PC-3 (cell line): ENCODE results near the gene TIPARP. TPM values are rescaled to one million over a fixed set of nuclear protein-coding genes. Genes with fewer than 3 reads are reported as not detected.

Experiments used
- ATAC-seq: fragments of 200-7000 bp; cut with Tn5 transposase; 2 replicates; pipeline ENCODE4 v1.9.1; 2020; ENCODE audit warnings: mild to moderate bottlenecking, moderate library complexity
- BruUV-seq: library from RNA; stranded (reverse); fragments of 400-500 nt; replicated peaks from 2 replicates; lab custom pipeline; 2021; lab: Mats Ljungman, UMichigan
- CTCF ChIA-PET: fragments of 300-600 bp; sonication (Branson Sonifier 250); formaldehyde crosslinking; loops from one replicate; lab custom pipeline; 2022; ENCODE audit warnings: antibody characterized with exemption; lab: Charles Lee
- POLR2A ChIA-PET: fragments of 300-600 bp; sonication (Branson Sonifier 250); formaldehyde crosslinking; loops from one replicate; lab custom pipeline; 2022; ENCODE audit warnings: antibody characterized with exemption; ENCODE audit not compliant: unreplicated experiment; lab: Charles Lee
- DNase-seq: peaks from one replicate; pipeline ENCODE4 v3.0.0-alpha.2; 2015
- H2AFZ ChIP-seq: fragments of 300-600 bp; sonication (generic); 2 replicates; pipeline ENCODE4 v1.6.0; 2016; ENCODE audit warnings: antibody characterized with exemption, low read length
- H3F3A ChIP-seq: fragments of 300-600 bp; sonication (generic); one replicate; pipeline ENCODE4 v1.6.0; 2017; ENCODE audit warnings: antibody characterized with exemption, low read length, control low read depth, mild to moderate bottlenecking; ENCODE audit not compliant: unreplicated experiment
- H3K27ac ChIP-seq: fragments of 300-600 bp; sonication (generic); 2 replicates; pipeline ENCODE4 v1.5.1; 2016; ENCODE audit warnings: mild to moderate bottlenecking, low read length
- H3K27me3 ChIP-seq: fragments of 300-600 bp; sonication (generic); 2 replicates; pipeline ENCODE4 v1.6.1; 2016; ENCODE audit warnings: low read length, mixed read lengths
- H3K36me3 ChIP-seq: fragments of 300-600 bp; sonication (generic); 2 replicates; pipeline ENCODE4 v1.6.1; 2016; ENCODE audit warnings: low read depth, mixed run types, low read length, mixed read lengths
- H3K4me1 ChIP-seq: fragments of 300-600 bp; sonication (generic); 2 replicates; pipeline ENCODE4 v1.5.1; 2016; ENCODE audit warnings: low read length; ENCODE audit not compliant: insufficient read depth
- H3K4me2 ChIP-seq: fragments of 300-600 bp; sonication (generic); 2 replicates; pipeline ENCODE4 v1.6.0; 2016; ENCODE audit warnings: low read length
- H3K4me3 ChIP-seq: fragments of 300-600 bp; sonication (generic); 2 replicates; pipeline ENCODE4 v1.5.1; 2016; ENCODE audit warnings: mild to moderate bottlenecking, low read length, mixed read lengths
- H3K79me2 ChIP-seq: fragments of 300-600 bp; sonication (generic); 2 replicates; pipeline ENCODE4 v1.6.1; 2017; ENCODE audit warnings: low read length, mixed read lengths
- H3K9ac ChIP-seq: fragments of 300-600 bp; sonication (generic); 2 replicates; pipeline ENCODE4 v1.6.0; 2016; ENCODE audit warnings: mild to moderate bottlenecking, low read length
- H3K9me2 ChIP-seq: fragments of 300-600 bp; sonication (generic); replicated peaks from 2 replicates; pipeline ENCODE4 v1.6.1; 2016; ENCODE audit warnings: mixed run types, low read length, mixed read lengths
- H3K9me3 ChIP-seq: fragments of 300-600 bp; sonication (generic); 2 replicates; pipeline ENCODE4 v1.6.1; 2016; ENCODE audit warnings: low read length, mixed read lengths
- H4K20me1 ChIP-seq: fragments of 300-600 bp; sonication (generic); 2 replicates; pipeline ENCODE4 v1.6.1; 2016; ENCODE audit warnings: low read length, mixed read lengths
- EZH2 ChIP-seq: fragments of 300-600 bp; sonication (generic); IDR thresholded peaks from one replicate; pipeline ENCODE4 v1.6.1; 2017; ENCODE audit warnings: antibody characterized with exemption, mild to moderate bottlenecking, low read length; ENCODE audit not compliant: unreplicated experiment
- EZH2phosphoT487 ChIP-seq: fragments of 300-600 bp; sonication (generic); IDR thresholded peaks from 2 replicates; pipeline ENCODE4 v1.6.1; 2018; ENCODE audit warnings: mild to moderate bottlenecking, antibody characterized with exemption, low read length, borderline replicate concordance
- intact Hi-C: fragments of 100-400 bp; cut with micrococcal nuclease; formaldehyde crosslinking; loops from 2 replicates; pipeline ENCODE4 v1.9.0; 2023
- total RNA-seq: library from RNA; depleted of rRNA; stranded (reverse); fragments of >200 nt; gene quantifications from 2 replicates; pipeline ENCODE4 v1.2.3, GENCODE V29; 2014
- TF ChIP-seq, protein P1 (sequence below): fragments of 300-600 bp; sonication (generic); conservative IDR thresholded peaks from 2 replicates; pipeline ENCODE4 v1.5.1; 2017; ENCODE audit warnings: antibody characterized with exemption, low read depth, mild to moderate bottlenecking, low read length

Gene TIPARP
- total RNA-seq, 1 experiment from 2014 or later: 84.7 TPM

DNA sequence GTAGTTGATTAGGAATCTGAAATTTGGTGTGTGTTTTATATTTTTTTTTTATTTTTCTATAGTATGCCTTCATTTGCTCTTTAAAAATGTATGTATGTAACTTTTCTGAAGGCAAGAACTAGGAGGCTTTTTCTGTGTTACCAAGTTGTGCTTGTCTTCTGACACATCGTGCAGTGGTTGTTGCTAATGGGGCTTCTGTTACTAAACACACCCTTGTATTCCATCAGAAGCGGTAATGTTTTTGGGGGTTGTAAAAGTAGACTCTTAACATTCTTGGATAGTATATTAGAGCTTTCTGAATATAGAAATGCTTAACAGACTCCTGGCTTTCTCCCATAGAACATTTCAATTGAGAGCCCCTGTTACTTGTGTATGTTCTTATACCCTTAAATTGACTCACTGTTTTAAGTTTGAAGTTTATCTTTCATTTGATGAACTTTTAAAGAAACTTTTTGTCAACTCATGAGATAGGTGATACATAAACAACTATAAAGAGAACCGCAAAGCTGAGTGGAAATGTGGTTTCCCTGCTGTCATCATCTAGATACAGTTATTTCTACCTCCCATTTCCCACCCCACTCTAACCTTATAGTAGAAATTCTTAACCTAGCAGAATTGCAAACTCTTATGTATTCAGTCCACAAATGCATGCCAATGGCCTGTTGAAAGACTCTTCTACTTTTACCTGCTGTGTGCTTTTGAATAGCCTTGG lies 2.5 kb downstream of the TIPARP start:
- H3K4me1 ChIP-seq: peaks cover 63% of the 10 kb centered on the region
- ATAC-seq (no peak), DNase-seq (no peak)
- no peaks in the 10 kb centered on the region for H3F3A ChIP-seq
- ChIA-PET CTCF (interaction anchor here (1.2 to 1.5 kb wide), 2 partner anchors 404 to 461 kb away, joined by 6 to 7 read pairs; no protein-coding TSS in a partner anchor), POLR2A (interaction anchor here (0.7 kb wide), 1 partner anchor 140 kb away, joined by 6 read pairs; no protein-coding TSS in a partner anchor)
- TF ChIP-seq EZH2 (no peak), EZH2phosphoT487 (no peak)
- TF ChIP-seq, protein P1, sequence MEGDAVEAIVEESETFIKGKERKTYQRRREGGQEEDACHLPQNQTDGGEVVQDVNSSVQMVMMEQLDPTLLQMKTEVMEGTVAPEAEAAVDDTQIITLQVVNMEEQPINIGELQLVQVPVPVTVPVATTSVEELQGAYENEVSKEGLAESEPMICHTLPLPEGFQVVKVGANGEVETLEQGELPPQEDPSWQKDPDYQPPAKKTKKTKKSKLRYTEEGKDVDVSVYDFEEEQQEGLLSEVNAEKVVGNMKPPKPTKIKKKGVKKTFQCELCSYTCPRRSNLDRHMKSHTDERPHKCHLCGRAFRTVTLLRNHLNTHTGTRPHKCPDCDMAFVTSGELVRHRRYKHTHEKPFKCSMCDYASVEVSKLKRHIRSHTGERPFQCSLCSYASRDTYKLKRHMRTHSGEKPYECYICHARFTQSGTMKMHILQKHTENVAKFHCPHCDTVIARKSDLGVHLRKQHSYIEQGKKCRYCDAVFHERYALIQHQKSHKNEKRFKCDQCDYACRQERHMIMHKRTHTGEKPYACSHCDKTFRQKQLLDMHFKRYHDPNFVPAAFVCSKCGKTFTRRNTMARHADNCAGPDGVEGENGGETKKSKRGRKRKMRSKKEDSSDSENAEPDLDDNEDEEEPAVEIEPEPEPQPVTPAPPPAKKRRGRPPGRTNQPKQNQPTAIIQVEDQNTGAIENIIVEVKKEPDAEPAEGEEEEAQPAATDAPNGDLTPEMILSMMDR: no peak
- no peak overlapping the region for H2AFZ ChIP-seq
- intact Hi-C loops: loop anchor here (10.0 kb wide), 1 partner anchor 218 kb away; no protein-coding TSS in a partner anchor
- H3K27ac ChIP-seq: peak overlapping the region; percentile 1; the same call in 1 of the 2 replicates
- no peaks in the 10 kb centered on the region for H3K9me2 ChIP-seq
- no peaks in the 10 kb centered on the region for H3K9me3 ChIP-seq
- H3K9ac ChIP-seq: peak overlapping the region; percentile 96
- H4K20me1 ChIP-seq: peaks cover 72% of the 10 kb centered on the region
- H3K4me2 ChIP-seq: peak overlapping the region; percentile 92
- H3K36me3 ChIP-seq: peaks cover 50% of the 10 kb centered on the region
- H3K4me3 ChIP-seq: peak overlapping the region; percentile 96
- H3K79me2 ChIP-seq: peaks cover 75% of the 10 kb centered on the region
- H3K27me3 ChIP-seq: no peaks in the 10 kb centered on the region
- no TSS peak for BruUV-seq

DNA sequence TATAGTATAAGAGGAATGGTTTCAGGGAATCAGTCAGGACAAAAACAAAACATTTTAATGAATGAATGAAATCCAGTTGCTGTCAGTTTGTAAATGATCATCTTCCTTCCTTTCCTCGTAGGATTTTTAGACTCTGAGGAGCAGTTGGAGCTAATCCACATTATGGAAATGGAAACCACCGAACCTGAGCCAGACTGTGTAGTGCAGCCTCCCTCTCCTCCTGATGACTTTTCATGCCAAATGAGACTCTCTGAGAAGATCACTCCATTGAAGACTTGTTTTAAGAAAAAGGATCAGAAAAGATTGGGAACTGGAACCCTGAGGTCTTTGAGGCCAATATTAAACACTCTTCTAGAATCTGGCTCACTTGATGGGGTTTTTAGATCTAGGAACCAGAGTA lies 3.1 kb downstream of the TIPARP start:
- Histone ChIP-seq H4K20me1 (peaks cover 78% of the 10 kb centered on the region), H3K79me2 (peaks cover 81% of the 10 kb centered on the region), H3K9me2 (no peaks in the 10 kb centered on the region), H3K27ac (no peak overlapping the region), H3K27me3 (no peaks in the 10 kb centered on the region), H3K4me2 (peak overlapping the region; percentile 92), H3K36me3 (peaks cover 56% of the 10 kb centered on the region), H3K4me1 (peaks cover 69% of the 10 kb centered on the region), H3K9me3 (no peaks in the 10 kb centered on the region), H3F3A (no peaks in the 10 kb centered on the region), H3K4me3 (peak overlapping the region; percentile 96), H2AFZ (no peak overlapping the region), H3K9ac (peak overlapping the region; percentile 96; the same call in 1 of the 2 replicates)
- TF ChIP-seq, protein P1: no peak
- no peak for TF ChIP-seq EZH2phosphoT487
- no peak for TF ChIP-seq EZH2
- ChIA-PET POLR2A (interaction anchor here (0.7 kb wide), 1 partner anchor 460 kb away, joined by 4 read pairs; no protein-coding TSS in a partner anchor), CTCF (no interaction called here)
- ATAC-seq (no peak), DNase-seq (no peak)
- intact Hi-C loops: loop anchor here (10.0 kb wide), 1 partner anchor 217 kb away; no protein-coding TSS in a partner anchor
- BruUV-seq: no TSS peak

DNA sequence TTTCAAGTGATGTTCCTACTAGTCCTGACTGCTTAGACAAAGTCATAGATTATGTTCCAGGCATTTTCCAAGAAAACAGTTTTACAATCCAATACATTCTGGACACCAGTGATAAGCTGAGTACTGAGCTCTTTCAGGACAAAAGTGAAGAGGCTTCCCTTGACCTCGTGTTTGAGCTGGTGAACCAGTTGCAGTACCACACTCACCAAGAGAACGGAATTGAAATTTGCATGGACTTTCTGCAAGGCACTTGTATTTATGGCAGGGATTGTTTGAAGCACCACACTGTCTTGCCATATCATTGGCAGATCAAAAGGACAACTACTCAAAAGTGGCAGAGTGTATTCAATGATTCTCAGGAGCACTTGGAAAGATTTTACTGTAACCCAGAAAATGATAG lies 3.8 kb downstream of the TIPARP start:
- Histone ChIP-seq H3K4me3 (peak overlapping the region; percentile 96), H3K9me2 (no peaks in the 10 kb centered on the region), H3K9me3 (no peaks in the 10 kb centered on the region), H3K79me2 (peaks cover 88% of the 10 kb centered on the region), H3K4me2 (peak overlapping the region; percentile 92), H3K27ac (no peak overlapping the region), H3K27me3 (no peaks in the 10 kb centered on the region), H2AFZ (no peak overlapping the region), H3K36me3 (peaks cover 61% of the 10 kb centered on the region), H3F3A (no peaks in the 10 kb centered on the region), H3K9ac (no peak overlapping the region), H4K20me1 (peaks cover 85% of the 10 kb centered on the region), H3K4me1 (peaks cover 74% of the 10 kb centered on the region)
- ATAC-seq: no peak
- intact Hi-C loops: loop anchor here (10.0 kb wide), 1 partner anchor 217 kb away; no protein-coding TSS in a partner anchor
- ChIA-PET POLR2A (interaction anchor here (0.7 kb wide), 1 partner anchor 459 kb away, joined by 4 read pairs; no protein-coding TSS in a partner anchor), CTCF (no interaction called here)
- no peak for DNase-seq
- TF ChIP-seq EZH2: no peak
- TF ChIP-seq EZH2phosphoT487: no peak
- TF ChIP-seq, protein P1: no peak
- BruUV-seq: no TSS peak
